K562 (cell line): ENCODE data around the gene TTC9B. TPM values are rescaled to one million over a fixed set of nuclear protein-coding genes. Genes with fewer than 3 reads are reported as not detected.

ENCODE experiments used
- ATAC-seq: fragments of 200-7000 bp; cut with Tn5 transposase; 3 replicates; pipeline ENCODE4 v1.9.1; 2020; ENCODE audit warnings: moderate library complexity
- BruUV-seq: library from RNA; stranded (reverse); fragments of 400-500 nt; replicated peaks from 2 replicates; lab custom pipeline; 2021; lab: Mats Ljungman, UMichigan
- CTCF ChIA-PET: fragments of 300-600 bp; formaldehyde crosslinking; extraction: SDS; loops from one replicate; lab custom pipeline; 2021; ENCODE audit warnings: low intra/inter-chr PET ratio; lab: Yijun Ruan, JAX
- POLR2A ChIA-PET: fragments of 300-600, 350-650 bp; sonication (Branson Sonifier 250); formaldehyde crosslinking; extraction: SDS; loops from one replicate; lab custom pipeline; 2021; ENCODE audit warnings: antibody characterized with exemption, inconsistent platforms; lab: Yijun Ruan, JAX
- DNase-seq, 4 experiments: peaks; one replicate each; pipeline versions ENCODE4 v3.0.0 to v3.0.0-alpha.2; 2011 to 2018; ENCODE audit warnings: low spot score in 3 of 4, mixed read lengths in 3 of 4; ENCODE audit errors: extremely low read depth in 1 of 4
- FAIRE-seq: peaks from 2 replicates; lab custom pipeline; 2011; peaks lifted over from hg19 to GRCh38; lab: Jason Lieb, UNC
- H2AFZ ChIP-seq: 2 replicates; pipeline ENCODE4 v1.6.0; 2011; ENCODE audit warnings: low read depth, low read length, control low read depth, inconsistent platforms
- H3K27ac ChIP-seq: fragments of 200-600 bp; 3 replicates; pipeline ENCODE4 v1.8.0; 2011; ENCODE audit warnings: low read depth, mild to moderate bottlenecking, control low read depth, inconsistent platforms, low read length, moderate library complexity, mixed read lengths; ENCODE audit errors: extremely low read depth
- H3K27me3 ChIP-seq, 2 experiments: fragments of 300-600 bp in 1 of 2; 2 replicates in 1 of 2; 3 replicates in 1 of 2; pipeline versions ENCODE4 v1.6.0 to v1.8.0; 2011; ENCODE audit warnings: inconsistent platforms in 2 of 2, low read length in 2 of 2, mild to moderate bottlenecking in 1 of 2, mixed read lengths in 1 of 2, moderate library complexity in 1 of 2; ENCODE audit not compliant: control insufficient read depth in 2 of 2, insufficient read depth in 2 of 2
- H3K36me3 ChIP-seq: fragments of 300-600 bp; 3 replicates; pipeline ENCODE4 v1.8.0; 2011; ENCODE audit warnings: mild to moderate bottlenecking, low read length, inconsistent platforms; ENCODE audit not compliant: control insufficient read depth, insufficient read depth
- H3K4me1 ChIP-seq, 2 experiments: fragments of 200-600 bp in 1 of 2; replicated peaks in 1 of 2; 2 replicates in 1 of 2; 3 replicates in 1 of 2; pipeline versions ENCODE4 v1.5.1 to v1.8.0; 2011; ENCODE audit warnings: inconsistent platforms in 2 of 2, low read length in 2 of 2, mild to moderate bottlenecking in 1 of 2, mixed read lengths in 1 of 2, moderate library complexity in 1 of 2; ENCODE audit not compliant: control insufficient read depth in 2 of 2, insufficient read depth in 2 of 2
- H3K4me2 ChIP-seq: 2 replicates; pipeline ENCODE4 v1.6.1; 2011; ENCODE audit warnings: low read length, control low read depth, inconsistent platforms, mixed read lengths; ENCODE audit not compliant: insufficient read depth
- H3K4me3 ChIP-seq: fragments of 200-600 bp; sonication (generic), shearing (Covaris generic); 2 replicates; pipeline ENCODE4 v1.5.1; 2016; ENCODE audit warnings: control low read depth, inconsistent platforms
- H3K79me2 ChIP-seq: fragments of 200-600 bp; 3 replicates; pipeline ENCODE4 v1.8.0; 2011; ENCODE audit warnings: low read length, inconsistent platforms; ENCODE audit not compliant: control insufficient read depth, insufficient read depth
- H3K9ac ChIP-seq, 2 experiments: 2 replicates each; pipeline versions ENCODE4 v1.6.0 to v1.6.1; 2011; ENCODE audit warnings: low read depth in 2 of 2, low read length in 2 of 2, control low read depth in 1 of 2, inconsistent platforms in 1 of 2, mild to moderate bottlenecking in 1 of 2, mixed read lengths in 1 of 2; ENCODE audit not compliant: insufficient read depth in 1 of 2
- H3K9me1 ChIP-seq: one replicate; pipeline ENCODE4 v1.6.0; 2011; ENCODE audit warnings: inconsistent platforms, mild to moderate bottlenecking, low read length, moderate library complexity; ENCODE audit not compliant: control insufficient read depth, insufficient read depth
- H3K9me3 ChIP-seq: replicated peaks from 2 replicates; pipeline ENCODE4 v1.5.1; 2011; ENCODE audit warnings: low read depth, low read length, inconsistent platforms; ENCODE audit not compliant: control insufficient read depth, insufficient read depth
- H4K20me1 ChIP-seq: replicated peaks from 2 replicates; pipeline ENCODE4 v1.6.1; 2011; ENCODE audit warnings: low read length, inconsistent platforms, mixed read lengths; ENCODE audit not compliant: control insufficient read depth, insufficient read depth
- BDP1 ChIP-seq: IDR thresholded peaks from 3 replicates; pipeline ENCODE4 v1.6.1; 2011; ENCODE audit not compliant: insufficient read length, insufficient read depth
- LEF1 ChIP-seq: fragments of 450-650 bp; IDR thresholded peaks from 2 replicates; pipeline ENCODE4 v1.6.1; 2016; ENCODE audit warnings: mild to moderate bottlenecking
- MEF2A ChIP-seq: IDR thresholded peaks from 2 replicates; pipeline ENCODE4 v1.6.1; 2011; ENCODE audit warnings: low read depth, mild to moderate bottlenecking, low read length, moderate library complexity; ENCODE audit not compliant: control insufficient read depth
- MXI1 ChIP-seq: IDR thresholded peaks from 2 replicates; pipeline ENCODE4 v1.6.1; 2011; ENCODE audit warnings: low read depth, mild to moderate bottlenecking, improper control_type of control experiment, low read length
- TEAD2 ChIP-seq: fragments of 450-650 bp; IDR thresholded peaks from 2 replicates; pipeline ENCODE4 v1.6.1; 2016; ENCODE audit warnings: missing genetic modification characterization, control low read depth, missing compliant biosample characterization
- ZNF274 ChIP-seq: IDR thresholded peaks from 2 replicates; pipeline ENCODE4 v1.6.1; 2011; ENCODE audit warnings: low read depth, mild to moderate bottlenecking, low read length, moderate library complexity, borderline replicate concordance
- ZNF561 ChIP-seq: fragments of 450-650 bp; formaldehyde crosslinking; conservative IDR thresholded peaks from 2 replicates; pipeline ENCODE4 v1.4.0; 2020; ENCODE audit warnings: mild to moderate bottlenecking, moderate library complexity
- WGBS: fragments of 100-300 bp; shearing (Covaris generic); methylation state at CpG from one replicate; pipeline ENCODE4 v1.1.6; 2016; ENCODE audit warnings: low coverage, mixed read lengths; ENCODE audit not compliant: insufficient coverage; ENCODE audit errors: missing lambda C conversion rate; 5-methylcytosine and 5-hydroxymethylcytosine counted together
- in situ Hi-C: fragments of 300-500 bp; cut with MboI; formaldehyde crosslinking; loops from 4 replicates; pipeline ENCODE4 v1.15.0; 2018; ENCODE audit warnings: inconsistent platforms, mixed read lengths
- intact Hi-C: fragments of 100-400 bp; cut with micrococcal nuclease; formaldehyde crosslinking; loops from 2 replicates; pipeline ENCODE4 v1.14.2; 2022
- polyA plus RNA-seq, 8 experiments: library from polyadenylated mRNA; depleted of rRNA in 4 of 8; stranded (reverse) in 5 of 8; unstranded in 3 of 8; fragments of >200 nt; fragmentation: Nextera tagmentation in 2 of 8; fragmentation: Illumina TruSeq in 1 of 8; extraction: Ambion mirVana in 2 of 8; extraction: Trizol in 1 of 8; gene quantifications; 2 replicates each; pipeline versions ENCODE4 v1.2.1 to v1.2.3, GENCODE V29; 2011 to 2014; ENCODE audit warnings: inconsistent platforms in 1 of 8, missing spikeins in 1 of 8
- total RNA-seq, 7 experiments: library from RNA; depleted of rRNA in 6 of 7; stranded (reverse); fragments of >200 nt in 6 of 7; fragmentation: Illumina TruSeq in 2 of 7; extraction: Trizol in 2 of 7; gene quantifications; 2 replicates each; pipeline versions ENCODE4 v1.2.1 to v1.2.3, GENCODE V29; 2011 to 2021; ENCODE audit warnings: low replicate concordance in 1 of 7
- TF ChIP-seq, protein P1 (sequence below): fragments of 450-650 bp; formaldehyde crosslinking; IDR thresholded peaks from 2 replicates; pipeline ENCODE4 v1.4.0; 2020; ENCODE audit warnings: mild to moderate bottlenecking, moderate library complexity
- TF ChIP-seq, protein P2 (sequence below): fragments of 250-450 bp; sonication (Bioruptor Pico); IDR thresholded peaks from 2 replicates; pipeline ENCODE4 v1.5.0; 2020; ENCODE audit warnings: mild to moderate bottlenecking, borderline replicate concordance

The TTC9B gene
- total and polyA plus RNA-seq, 9 of the 15 experiments (the other 6 are each of a cell fraction or from before 2014, with no cell fraction given), result 0.06 to 0.14 TPM; not detected in 7

DNA sequence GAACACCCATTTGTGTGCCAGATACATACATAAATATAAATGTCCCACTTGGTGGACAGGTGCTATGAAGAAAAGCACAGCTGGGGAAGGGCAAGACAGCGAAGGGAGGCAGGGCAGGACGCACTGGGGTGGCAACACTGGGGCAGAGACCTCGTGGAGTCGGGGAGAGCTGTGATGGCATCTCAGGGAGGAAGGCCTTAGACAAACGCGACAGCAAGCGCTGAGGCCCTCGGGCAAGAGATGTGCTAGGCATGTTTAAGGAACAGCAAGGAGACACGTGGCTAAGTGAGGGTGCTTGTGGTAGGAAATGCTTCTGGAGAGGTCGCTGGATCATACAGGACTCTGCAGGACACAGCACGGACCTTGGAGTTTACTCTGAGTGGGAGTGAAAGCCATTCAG, 31.6 kb upstream of the TTC9B start:
- POLR2A ChIA-PET, result interaction anchor here (0.7 kb wide), 1 partner anchor 12 kb away, joined by 4 read pairs; no protein-coding TSS in a partner anchor
- Histone ChIP-seq H3K9ac (peak overlapping the region in 1 of 2 experiments; percentile 60; a peak in 1 of 4 replicates), H3K27ac (no peak overlapping the region), H3K79me2 (peaks cover 40% of the 10 kb centered on the region), H3K27me3 (no peaks in the 10 kb centered on the region), H3K4me2 (no peak overlapping the region), H3K9me3 (no peaks in the 10 kb centered on the region), H3K4me3 (no peak overlapping the region), H3K9me1 (peaks cover 4% of the 10 kb centered on the region), H4K20me1 (peaks cover 4% of the 10 kb centered on the region; the same call in 1 of the 2 replicates), H3K36me3 (peaks cover 74% of the 10 kb centered on the region; the same call in 2 of the 3 replicates), H3K4me1 (peaks cover 0 to 16% of the 10 kb centered on the region in 2 experiments; a peak in 2 of 5 replicates), H2AFZ (no peak overlapping the region)
- CTCF ChIA-PET, result no interaction called here
- no peak for FAIRE-seq
- 86% methylated on average over 11 of the region's 11 CpGs for WGBS
- TF ChIP-seq, protein P1, sequence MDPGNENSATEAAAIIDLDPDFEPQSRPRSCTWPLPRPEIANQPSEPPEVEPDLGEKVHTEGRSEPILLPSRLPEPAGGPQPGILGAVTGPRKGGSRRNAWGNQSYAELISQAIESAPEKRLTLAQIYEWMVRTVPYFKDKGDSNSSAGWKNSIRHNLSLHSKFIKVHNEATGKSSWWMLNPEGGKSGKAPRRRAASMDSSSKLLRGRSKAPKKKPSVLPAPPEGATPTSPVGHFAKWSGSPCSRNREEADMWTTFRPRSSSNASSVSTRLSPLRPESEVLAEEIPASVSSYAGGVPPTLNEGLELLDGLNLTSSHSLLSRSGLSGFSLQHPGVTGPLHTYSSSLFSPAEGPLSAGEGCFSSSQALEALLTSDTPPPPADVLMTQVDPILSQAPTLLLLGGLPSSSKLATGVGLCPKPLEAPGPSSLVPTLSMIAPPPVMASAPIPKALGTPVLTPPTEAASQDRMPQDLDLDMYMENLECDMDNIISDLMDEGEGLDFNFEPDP, result no peak
- TF ChIP-seq LEF1 (no peak), MEF2A (no peak), MXI1 (no peak), ZNF274 (no peak), TEAD2 (tag) (no peak), BDP1 (no peak), ZNF561 (CRISPR knock-in tag) (no peak)
- TF ChIP-seq, protein P2, sequence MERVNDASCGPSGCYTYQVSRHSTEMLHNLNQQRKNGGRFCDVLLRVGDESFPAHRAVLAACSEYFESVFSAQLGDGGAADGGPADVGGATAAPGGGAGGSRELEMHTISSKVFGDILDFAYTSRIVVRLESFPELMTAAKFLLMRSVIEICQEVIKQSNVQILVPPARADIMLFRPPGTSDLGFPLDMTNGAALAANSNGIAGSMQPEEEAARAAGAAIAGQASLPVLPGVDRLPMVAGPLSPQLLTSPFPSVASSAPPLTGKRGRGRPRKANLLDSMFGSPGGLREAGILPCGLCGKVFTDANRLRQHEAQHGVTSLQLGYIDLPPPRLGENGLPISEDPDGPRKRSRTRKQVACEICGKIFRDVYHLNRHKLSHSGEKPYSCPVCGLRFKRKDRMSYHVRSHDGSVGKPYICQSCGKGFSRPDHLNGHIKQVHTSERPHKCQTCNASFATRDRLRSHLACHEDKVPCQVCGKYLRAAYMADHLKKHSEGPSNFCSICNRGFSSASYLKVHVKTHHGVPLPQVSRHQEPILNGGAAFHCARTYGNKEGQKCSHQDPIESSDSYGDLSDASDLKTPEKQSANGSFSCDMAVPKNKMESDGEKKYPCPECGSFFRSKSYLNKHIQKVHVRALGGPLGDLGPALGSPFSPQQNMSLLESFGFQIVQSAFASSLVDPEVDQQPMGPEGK (CRISPR knock-in tag), result no peak
- DNase-seq, result no peak
- intact Hi-C loops, result no loop called here
- no peak for ATAC-seq
- in situ Hi-C loops, result no loop called here
- BruUV-seq, result no TSS peak
